ENCODE results near the gene REELD1.

Gene REELD1

GRCh38 chr4:146186041-146186440 is 28.3 kb upstream of the REELD1 start:
- H3K27ac ChIP-seq (ENCODE audit: extremely low read depth, low read depth, low read length): no peak overlapping the region
- POLR2A ChIA-PET: no interaction called here

More at GRCh38 chr4:146186041-146186440, 28.3 kb upstream of the REELD1 start:
- TF ChIP-seq ZFP37 (tag by site-specific recombination; IDR thresholded peaks at IDR 0.05) (no peak), ZBTB11 (tag by site-specific recombination; conservative IDR thresholded peaks at IDR 0.05; ENCODE audit: low read depth) (no peak), ZNF280D (tag by site-specific recombination; IDR thresholded peaks at IDR 0.05) (no peak), PRDM6 (tag by site-specific recombination; IDR thresholded peaks at IDR 0.05) (no peak), ZNF664 (tag by site-specific recombination; IDR thresholded peaks at IDR 0.05) (no peak), OSR2 (tag by site-specific recombination; IDR thresholded peaks at IDR 0.05) (no peak), KLF17 (tag by site-specific recombination; IDR thresholded peaks at IDR 0.05) (no peak), ZNF501 (tag by site-specific recombination; IDR thresholded peaks at IDR 0.05) (no peak), ZSCAN30 (tag by site-specific recombination; IDR thresholded peaks at IDR 0.05) (no peak), WT1 (tag by site-specific recombination; IDR thresholded peaks at IDR 0.05) (no peak), ZNF571 (tag by site-specific recombination; IDR thresholded peaks at IDR 0.05) (no peak), GFI1B (tag by site-specific recombination; IDR thresholded peaks at IDR 0.05) (no peak), ZNF600 (tag by site-specific recombination; IDR thresholded peaks at IDR 0.05) (no peak), ZNF639 (tag by site-specific recombination; IDR thresholded peaks at IDR 0.05) (no peak), ZBTB7A (tag by site-specific recombination; IDR thresholded peaks at IDR 0.05; ENCODE audit: low read depth) (no peak)
- H3K9me3 ChIP-seq (ENCODE audit: control insufficient read depth, insufficient read depth, low read depth, low read length): no peaks in the 10 kb centered on the region
- H3K4me1 ChIP-seq (ENCODE audit: control insufficient read depth, insufficient read depth, low read length): 0 out of 2 replicates have a peak, but pooled peaks cover 2% of the 10 kb centered on the region
- CTCF ChIA-PET: interaction anchor here (0.7 kb wide), 1 partner anchor 153 kb away, joined by 3 read pairs; no protein-coding TSS in a partner anchor
- H3K4me3 ChIP-seq (ENCODE audit: low read depth, low read length): no peak overlapping the region
- peaks cover 13 to 63% of the 10 kb centered on the region in 2 experiments for H3K36me3 ChIP-seq (ENCODE audit: control insufficient read depth in 2 of 2, insufficient read depth in 1 of 2, low read length in 2 of 2)
